ENCODE measurements around the gene RNF227. TPM values are rescaled to one million over a fixed set of nuclear protein-coding genes. Genes with fewer than 3 reads are reported as not detected.

The RNF227 gene
- total and polyA plus RNA-seq, 4 donors: 0.17 to 1.4 (median 0.32) TPM

- Histone ChIP-seq H3K9me3 (ENCODE audit: control insufficient read depth in 4 of 4, low read length in 3 of 4) (no peaks in the 10 kb centered on the region), H3K27ac (ENCODE audit: low read depth in 1 of 2, low read length in 2 of 2) (no peak overlapping the region), H3K9ac (ENCODE audit: low read depth in 1 of 2, low read length in 2 of 2) (no peak overlapping the region), H3K4me1 (ENCODE audit: control insufficient read depth in 4 of 4, insufficient read depth in 4 of 4, low read length in 3 of 4) (no peaks in the 10 kb centered on the region), H3K27me3 (ENCODE audit: control insufficient read depth in 4 of 4, insufficient read depth in 4 of 4, low read length in 3 of 4) (no peaks in the 10 kb centered on the region), H3K36me3 (ENCODE audit: control insufficient read depth in 4 of 4, insufficient read depth in 3 of 4, low read depth in 1 of 4, low read length in 3 of 4) (peaks cover 9 to 68% (median 47%) of the 10 kb centered on the region in 4 donors), H3K4me3 (ENCODE audit: low read depth in 1 of 3, low read length in 3 of 3) (no peak overlapping the region)
- 92% methylated on average over 13 of the region's 13 CpGs for WGBS
- DNase-seq (ENCODE audit: low spot score): no peak
- TF ChIP-seq RAD21 (IDR thresholded peaks at IDR 0.05) (no peak), ZBTB33 (IDR thresholded peaks at IDR 0.05) (no peak), GABPA (IDR thresholded peaks at IDR 0.05 in 1 of 2, conservative IDR thresholded peaks at IDR 0.05 in 1 of 2) (no peak), FOXA2 (IDR thresholded peaks at IDR 0.05) (no peak), FOXA1 (IDR thresholded peaks at IDR 0.05) (no peak), CTCF (IDR thresholded peaks at IDR 0.05; ENCODE audit: low read depth, low read length, missing input control) (no peak), NR2F2 (IDR thresholded peaks at IDR 0.05) (no peak), YY1 (IDR thresholded peaks at IDR 0.05) (no peak), MAX (IDR thresholded peaks at IDR 0.05) (no peak), JUND (IDR thresholded peaks at IDR 0.05) (no peak), TAF1 (conservative IDR thresholded peaks at IDR 0.05) (no peak)
Observed at GRCh38 chr17:7943291-7943690, 27.2 kb upstream of the RNF227 start.

- Histone ChIP-seq H3K4me1 (ENCODE audit: control insufficient read depth in 4 of 4, insufficient read depth in 4 of 4, low read length in 3 of 4) (no peaks in the 10 kb centered on the region), H3K9ac (ENCODE audit: low read depth in 1 of 2, low read length in 2 of 2) (no peak overlapping the region), H3K36me3 (ENCODE audit: control insufficient read depth in 4 of 4, insufficient read depth in 3 of 4, low read depth in 1 of 4, low read length in 3 of 4) (peaks cover 5 to 56% (median 42%) of the 10 kb centered on the region in 4 donors), H3K27me3 (ENCODE audit: control insufficient read depth in 4 of 4, insufficient read depth in 4 of 4, low read length in 3 of 4) (no peaks in the 10 kb centered on the region), H3K9me3 (ENCODE audit: control insufficient read depth in 4 of 4, low read length in 3 of 4) (no peaks in the 10 kb centered on the region), H3K27ac (ENCODE audit: low read depth in 1 of 2, low read length in 2 of 2) (no peak overlapping the region), H3K4me3 (ENCODE audit: low read depth in 1 of 3, low read length in 3 of 3) (no peak overlapping the region)
- no peak for DNase-seq (ENCODE audit: low spot score)
- no peak for TF ChIP-seq RXRA (IDR thresholded peaks at IDR 0.05)
- no peak for TF ChIP-seq GABPA (IDR thresholded peaks at IDR 0.05 in 1 of 2, conservative IDR thresholded peaks at IDR 0.05 in 1 of 2)
- TF ChIP-seq FOXA2 (IDR thresholded peaks at IDR 0.05): no peak
- TF ChIP-seq TAF1 (conservative IDR thresholded peaks at IDR 0.05): no peak
- TF ChIP-seq EGR1 (IDR thresholded peaks at IDR 0.05; ENCODE audit: low read depth in 2 of 2): no peak
- no peak for TF ChIP-seq HNF4A (conservative IDR thresholded peaks at IDR 0.05)
- TF ChIP-seq MAX (IDR thresholded peaks at IDR 0.05): no peak
- TF ChIP-seq RAD21 (IDR thresholded peaks at IDR 0.05): no peak
- 96% methylated on average over 6 of the region's 6 CpGs for WGBS
Observed at GRCh38 chr17:7940743-7941142, 24.7 kb upstream of the RNF227 start.

DNA sequence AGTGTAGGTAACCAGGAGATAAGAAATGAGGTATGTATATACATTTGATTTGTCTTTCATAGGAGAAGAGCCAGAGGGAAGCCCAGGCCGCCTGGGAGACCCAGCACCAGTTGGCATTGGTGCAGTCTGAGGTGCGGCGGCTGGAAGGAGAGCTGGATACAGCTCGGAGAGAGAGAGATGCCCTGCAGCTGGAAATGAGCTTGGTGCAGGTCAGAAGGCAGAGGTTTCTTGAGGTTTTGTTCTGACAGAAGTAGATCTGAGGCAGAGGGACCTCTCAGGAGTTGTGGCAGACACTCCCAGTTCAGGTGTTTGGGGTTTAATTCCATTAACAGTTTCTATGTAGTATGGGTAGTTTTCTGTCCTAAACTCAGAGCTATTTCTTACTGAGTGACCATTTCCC is 23.9 kb upstream of the RNF227 start:
- no peak for DNase-seq (ENCODE audit: low spot score)
- TF ChIP-seq EGR1 (IDR thresholded peaks at IDR 0.05; ENCODE audit: low read depth in 2 of 2): no peak
- TF ChIP-seq HNF4A (conservative IDR thresholded peaks at IDR 0.05): no peak
- TF ChIP-seq GABPA (IDR thresholded peaks at IDR 0.05 in 1 of 2, conservative IDR thresholded peaks at IDR 0.05 in 1 of 2): no peak
- TF ChIP-seq YY1 (IDR thresholded peaks at IDR 0.05): no peak
- TF ChIP-seq HNF4G (IDR thresholded peaks at IDR 0.05): no peak
- TF ChIP-seq JUND (IDR thresholded peaks at IDR 0.05): no peak
- no peak for TF ChIP-seq RXRA (IDR thresholded peaks at IDR 0.05)
- H3K4me1 ChIP-seq (ENCODE audit: control insufficient read depth in 4 of 4, insufficient read depth in 4 of 4, low read length in 3 of 4): no peaks in the 10 kb centered on the region
- H3K36me3 ChIP-seq (ENCODE audit: control insufficient read depth in 4 of 4, insufficient read depth in 3 of 4, low read depth in 1 of 4, low read length in 3 of 4): peaks cover 5 to 53% (median 40%) of the 10 kb centered on the region in 4 donors
- no peak overlapping the region for H3K4me3 ChIP-seq (ENCODE audit: low read depth in 1 of 3, low read length in 3 of 3)
- no peak overlapping the region for H3K9ac ChIP-seq (ENCODE audit: low read depth in 1 of 2, low read length in 2 of 2)
- WGBS: 96% methylated on average over 4 of the region's 4 CpGs
- no peak overlapping the region for H3K27ac ChIP-seq (ENCODE audit: low read depth in 1 of 2, low read length in 2 of 2)
- H3K9me3 ChIP-seq (ENCODE audit: control insufficient read depth in 4 of 4, low read length in 3 of 4): no peaks in the 10 kb centered on the region
- no peaks in the 10 kb centered on the region for H3K27me3 ChIP-seq (ENCODE audit: control insufficient read depth in 4 of 4, insufficient read depth in 4 of 4, low read length in 3 of 4)

All from liver (tissue), 9 donors.